Naive thymus-derived CD4-positive, alpha-beta T cell (primary cell): ENCODE data around the gene SRGAP1. TPM values are rescaled to one million over a fixed set of nuclear protein-coding genes. Genes with fewer than 3 reads are reported as not detected.
A peak's percentile ranks its signal among the peaks of the same experiment; 100 is the strongest.

Experiments
- ATAC-seq: fragments of 150-1000 bp; cut with Tn5 transposase; 2 replicates; pipeline ENCODE4 v1.10.0; 2021; ENCODE audit warnings: mild to moderate bottlenecking, moderate library complexity
- CTCF ChIA-PET: fragments of 350-600 bp; sonication (Branson Sonifier 250); formaldehyde crosslinking; loops from one replicate; lab custom pipeline; 2021; ENCODE audit warnings: antibody characterized with exemption; lab: Charles Lee
- POLR2A ChIA-PET: fragments of 350-600 bp; sonication (Branson Sonifier 250); formaldehyde crosslinking; loops from one replicate; lab custom pipeline; 2021; ENCODE audit warnings: antibody characterized with exemption, inconsistent platforms; lab: Charles Lee
- DNase-seq, 9 donors: peaks; one replicate each; pipeline versions ENCODE4 v3.0.0 to v3.0.0-alpha.2; 2020 to 2022; ENCODE audit warnings: mixed read lengths in 1 of 9
- H3K27ac ChIP-seq: one replicate; pipeline ENCODE4 v1.7.0; 2013; ENCODE audit warnings: mild to moderate bottlenecking, low read depth, low read length, moderate library complexity
- H3K27me3 ChIP-seq, 2 donors: one replicate each; pipeline ENCODE4 v1.7.0; 2013; ENCODE audit warnings: low read length in 2 of 2, mild to moderate bottlenecking in 2 of 2, moderate library complexity in 2 of 2; ENCODE audit not compliant: control insufficient read depth in 2 of 2, insufficient read depth in 2 of 2
- H3K36me3 ChIP-seq, 3 experiments: 1 replicate in 2 of 3; 2 replicates in 1 of 3; pipeline ENCODE4 v1.7.0; 2013; ENCODE audit warnings: low read length in 3 of 3, mild to moderate bottlenecking in 3 of 3, moderate library complexity in 1 of 3; ENCODE audit not compliant: insufficient read depth in 3 of 3, control insufficient read depth in 2 of 3
- H3K4me1 ChIP-seq, 2 donors: one replicate each; pipeline ENCODE4 v1.7.0; 2013; ENCODE audit warnings: low read length in 2 of 2, mild to moderate bottlenecking in 2 of 2, moderate library complexity in 1 of 2; ENCODE audit not compliant: control insufficient read depth in 2 of 2, insufficient read depth in 2 of 2
- H3K4me3 ChIP-seq: 2 replicates; pipeline ENCODE4 v1.7.0; 2013; ENCODE audit warnings: mild to moderate bottlenecking, low read length
- H3K9me3 ChIP-seq, 3 experiments: 1 replicate in 2 of 3; 2 replicates in 1 of 3; pipeline ENCODE4 v1.7.0; 2013; ENCODE audit warnings: low read length in 3 of 3; ENCODE audit not compliant: control insufficient read depth in 2 of 3
- H3K27ac Mint-ChIP-seq, 9 donors: one replicate each; pipeline ENCODE4 v1.8.0; 2020 to 2022; ENCODE audit warnings: mixed read lengths in 9 of 9, mild to moderate bottlenecking in 8 of 9, moderate library complexity in 5 of 9, inconsistent platforms in 2 of 9
- H3K27me3 Mint-ChIP-seq, 5 donors: one replicate each; pipeline ENCODE4 v1.8.0; 2021 to 2022; ENCODE audit warnings: mixed read lengths in 5 of 5, mild to moderate bottlenecking in 1 of 5
- H3K36me3 Mint-ChIP-seq, 5 donors: one replicate each; pipeline ENCODE4 v1.8.0; 2020 to 2022; ENCODE audit warnings: mixed read lengths in 5 of 5, mild to moderate bottlenecking in 3 of 5, inconsistent platforms in 1 of 5
- H3K4me1 Mint-ChIP-seq, 7 donors: one replicate each; pipeline ENCODE4 v1.8.0; 2020 to 2022; ENCODE audit warnings: mixed read lengths in 7 of 7, mild to moderate bottlenecking in 3 of 7, inconsistent platforms in 1 of 7
- H3K4me3 Mint-ChIP-seq, 10 donors: one replicate each; pipeline ENCODE4 v1.8.0; 2020 to 2022; ENCODE audit warnings: mild to moderate bottlenecking in 10 of 10, mixed read lengths in 10 of 10, moderate library complexity in 6 of 10, inconsistent platforms in 2 of 10
- H3K9me3 Mint-ChIP-seq, 11 donors: one replicate each; pipeline ENCODE4 v1.8.0; 2020 to 2022; ENCODE audit warnings: mixed read lengths in 11 of 11, mild to moderate bottlenecking in 4 of 11, inconsistent platforms in 1 of 11, moderate library complexity in 1 of 11
- intact Hi-C, 2 donors: fragments of 100-400 bp; cut with micrococcal nuclease; formaldehyde crosslinking; loops; one replicate each; pipeline ENCODE4 v1.15.1; 2023
- polyA plus RNA-seq, 2 donors: library from polyadenylated mRNA; unstranded; fragments of 300-500 nt; fragmentation: Illumina TruSeq; gene quantifications; one replicate each; pipeline ENCODE4 v1.2.3, GENCODE V29; 2021
- total RNA-seq, 6 experiments: library from RNA in 5 of 6; stranded (reverse) in 5 of 6; gene quantifications; 1 replicate in 5 of 6; 2 replicates in 1 of 6; pipeline ENCODE4 v1.2.3 and lab custom pipeline; 2021 to 2026

The SRGAP1 gene
- total and polyA plus RNA-seq, 7 experiments from 2014 or later = 0.01 to 0.47 (median 0.08) TPM

DNA sequence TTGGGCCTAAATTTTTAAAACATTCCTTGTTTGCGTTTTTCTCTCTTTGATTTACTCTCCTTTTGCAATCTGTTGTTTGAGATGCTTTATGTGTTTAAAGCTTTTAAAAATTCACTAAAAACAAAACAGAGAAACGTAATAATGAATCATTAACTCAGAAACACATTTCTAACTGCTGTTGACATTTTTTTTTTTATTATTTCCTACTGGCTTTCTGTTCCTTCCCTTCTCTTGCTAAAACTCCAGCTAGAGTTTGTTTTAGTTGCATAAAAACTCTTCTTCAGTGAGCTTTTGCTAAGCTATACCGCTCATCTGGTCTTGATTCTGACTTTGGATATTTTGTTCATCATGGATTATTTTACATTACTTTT, 29.0 kb upstream of the SRGAP1 start:
- intact Hi-C loops = no loop called here

DNA sequence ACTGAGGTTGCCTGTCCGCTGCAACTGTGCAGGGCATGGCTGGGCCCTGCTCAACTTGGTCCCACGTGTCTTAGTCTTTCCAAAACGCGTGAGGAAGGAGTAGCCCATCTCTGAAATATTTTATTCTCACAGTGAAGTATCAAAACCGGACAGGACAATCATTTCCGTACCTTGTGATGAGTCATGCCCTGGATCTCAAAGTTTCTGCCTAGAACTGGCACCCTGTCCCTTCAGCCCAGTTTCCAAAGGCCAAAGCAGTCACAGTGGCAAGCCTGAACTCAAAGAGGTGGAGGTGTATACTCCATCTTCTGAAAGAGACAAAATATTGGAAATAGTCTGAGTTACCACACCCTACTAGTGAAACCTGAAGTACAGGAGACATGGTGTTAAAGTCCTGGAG, 28.5 kb upstream of the SRGAP1 start:
- Histone ChIP-seq H3K36me3 (no peaks in the 10 kb centered on the region), H3K9me3 (no peaks in the 10 kb centered on the region), H3K27me3 (no peaks in the 10 kb centered on the region), H3K27ac (no peak overlapping the region), H3K4me1 (peaks cover 0 to 6% of the 10 kb centered on the region in 2 donors), H3K4me3 (no peak overlapping the region)
- intact Hi-C loops = no loop called here
- Mint-ChIP-seq H3K4me3 (peak overlapping the region in 1 of 10 donors; percentile 44), H3K4me1 (peaks cover 0 to 21% (median 8%) of the 10 kb centered on the region in 7 donors), H3K36me3 (peaks cover 0 to 18% (median 11%) of the 10 kb centered on the region in 5 donors), H3K27me3 (peaks cover 7 to 33% (median 26%) of the 10 kb centered on the region in 5 donors), H3K27ac (peak overlapping the region in 1 of 9 donors; percentile 56), H3K9me3 (peaks cover 0 to 21% (median 11%) of the 10 kb centered on the region in 11 donors)
- ChIA-PET CTCF (interaction anchor here (0.7 kb wide), 1 partner anchor 400 kb away, joined by 3 read pairs; no protein-coding TSS in a partner anchor), POLR2A (no interaction called here)
- no peak for ATAC-seq
- DNase-seq = no peak

More for the DNA sequence above, 29.0 kb upstream of the SRGAP1 start:
- no peak overlapping the region for H3K4me3 ChIP-seq
- CTCF ChIA-PET = no interaction called here
- H3K4me3 Mint-ChIP-seq = peak overlapping the region in 1 of 10 donors; percentile 44
- no peaks in the 10 kb centered on the region for H3K36me3 ChIP-seq
- H3K27me3 Mint-ChIP-seq = peaks cover 7 to 29% (median 25%) of the 10 kb centered on the region in 5 donors
- peaks cover 0 to 6% of the 10 kb centered on the region in 2 donors for H3K4me1 ChIP-seq
- peaks cover 0 to 21% (median 11%) of the 10 kb centered on the region in 11 donors for H3K9me3 Mint-ChIP-seq
- H3K27ac Mint-ChIP-seq = peak overlapping the region in 1 of 9 donors; percentile 40
- POLR2A ChIA-PET = no interaction called here
- no peaks in the 10 kb centered on the region for H3K27me3 ChIP-seq
- ATAC-seq (no peak), DNase-seq (no peak)
- H3K27ac ChIP-seq = no peak overlapping the region
- peaks cover 0 to 21% (median 8%) of the 10 kb centered on the region in 7 donors for H3K4me1 Mint-ChIP-seq
- H3K36me3 Mint-ChIP-seq = peaks cover 0 to 18% (median 11%) of the 10 kb centered on the region in 5 donors
- H3K9me3 ChIP-seq = no peaks in the 10 kb centered on the region

GRCh38 chr12:63820427-63820826, 24.1 kb upstream of the SRGAP1 start:
- Histone ChIP-seq H3K4me3 (no peak overlapping the region), H3K4me1 (peaks cover 0 to 1% of the 10 kb centered on the region in 2 donors), H3K27me3 (no peaks in the 10 kb centered on the region), H3K36me3 (no peaks in the 10 kb centered on the region), H3K27ac (no peak overlapping the region), H3K9me3 (no peaks in the 10 kb centered on the region)
- intact Hi-C loops = no loop called here
- no peak overlapping the region for H3K27ac Mint-ChIP-seq
- ChIA-PET CTCF (interaction anchor here (0.8 kb wide), 1 partner anchor 364 kb away, joined by 5 read pairs; no protein-coding TSS in a partner anchor), POLR2A (no interaction called here)
- ATAC-seq = no peak
- H3K4me3 Mint-ChIP-seq = no peak overlapping the region
- peaks cover 0 to 23% (median 11%) of the 10 kb centered on the region in 5 donors for H3K36me3 Mint-ChIP-seq
- H3K9me3 Mint-ChIP-seq = peaks cover 0 to 26% (median 11%) of the 10 kb centered on the region in 11 donors
- peaks cover 0 to 17% (median 7%) of the 10 kb centered on the region in 7 donors for H3K4me1 Mint-ChIP-seq
- DNase-seq = no peak
- H3K27me3 Mint-ChIP-seq = peaks cover 31 to 50% (median 45%) of the 10 kb centered on the region in 5 donors

DNA sequence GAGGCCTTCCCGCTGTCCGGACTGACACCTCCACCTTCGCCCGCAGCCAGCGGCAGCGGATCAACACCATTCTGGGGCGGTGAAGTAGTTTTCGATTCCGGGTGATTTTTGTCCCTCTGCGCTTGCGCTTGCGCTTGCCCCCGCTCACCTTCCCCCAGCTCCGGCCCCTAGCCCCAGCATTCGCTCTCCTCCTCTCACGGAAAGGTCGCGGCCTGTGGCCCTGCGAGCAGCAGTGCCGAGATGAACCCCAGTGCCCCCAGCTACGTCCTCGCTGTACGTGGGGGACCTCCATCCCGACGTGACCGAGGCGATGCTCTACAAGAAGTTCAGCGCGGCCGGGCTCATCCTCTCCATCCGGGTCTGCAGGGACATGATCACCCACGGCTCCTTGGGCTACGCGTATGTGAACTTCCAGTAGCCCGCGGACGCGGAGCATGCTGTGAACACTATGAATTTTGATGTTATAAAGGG, 22.7 kb upstream of the SRGAP1 start:
- Mint-ChIP-seq H3K36me3 (peaks cover 0 to 17% (median 11%) of the 10 kb centered on the region in 5 donors), H3K27ac (peak overlapping the region in 1 of 9 donors; percentile 78), H3K4me1 (peaks cover 0 to 8% (median 5%) of the 10 kb centered on the region in 7 donors), H3K4me3 (peak overlapping the region; percentile 27 to 87 (median 74)), H3K27me3 (peaks cover 31 to 48% (median 45%) of the 10 kb centered on the region in 5 donors), H3K9me3 (peaks cover 0 to 26% (median 10%) of the 10 kb centered on the region in 11 donors)
- DNase-seq (peak in 2 of 9 donors; percentile 7 to 27), ATAC-seq (peak; percentile 16)
- Histone ChIP-seq H3K4me3 (no peak overlapping the region), H3K36me3 (no peaks in the 10 kb centered on the region), H3K4me1 (no peaks in the 10 kb centered on the region), H3K27me3 (no peaks in the 10 kb centered on the region), H3K27ac (no peak overlapping the region), H3K9me3 (no peaks in the 10 kb centered on the region)
- intact Hi-C loops = no loop called here
- ChIA-PET POLR2A (no interaction called here), CTCF (no interaction called here)

DNA sequence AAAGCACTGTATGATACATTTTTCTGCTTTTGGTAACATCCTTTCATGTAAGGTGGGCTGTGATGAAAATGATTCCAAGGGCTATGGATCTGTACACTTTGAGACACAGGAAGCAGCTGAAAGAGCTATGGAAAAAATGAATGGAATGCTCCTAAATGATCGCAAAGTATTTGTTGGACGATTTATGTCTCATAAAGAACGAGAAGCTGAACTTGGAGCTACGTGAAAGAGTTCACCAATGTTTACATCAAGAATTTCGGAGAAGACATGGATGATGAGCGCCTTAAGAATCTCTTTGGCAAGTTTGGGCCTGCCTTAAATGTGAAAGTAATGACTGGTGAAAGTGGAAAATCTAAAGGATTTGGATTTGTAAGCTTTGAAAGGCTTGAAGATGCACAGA, 22.1 kb upstream of the SRGAP1 start:
- no peak for DNase-seq
- Histone ChIP-seq H3K27me3 (no peaks in the 10 kb centered on the region), H3K9me3 (no peaks in the 10 kb centered on the region), H3K4me3 (no peak overlapping the region), H3K36me3 (no peaks in the 10 kb centered on the region), H3K4me1 (no peaks in the 10 kb centered on the region), H3K27ac (no peak overlapping the region)
- intact Hi-C loops = no loop called here
- H3K9me3 Mint-ChIP-seq = peaks cover 0 to 26% (median 7%) of the 10 kb centered on the region in 11 donors
- H3K27me3 Mint-ChIP-seq = peaks cover 32 to 43% (median 43%) of the 10 kb centered on the region in 5 donors
- H3K36me3 Mint-ChIP-seq = peaks cover 0 to 13% (median 11%) of the 10 kb centered on the region in 5 donors
- H3K27ac Mint-ChIP-seq = no peak overlapping the region
- POLR2A ChIA-PET = no interaction called here
- H3K4me1 Mint-ChIP-seq = peaks cover 0 to 8% (median 5%) of the 10 kb centered on the region in 7 donors
- H3K4me3 Mint-ChIP-seq = peak overlapping the region in 3 of 10 donors; percentile 61 to 87 (median 77)
- ATAC-seq = no peak
- CTCF ChIA-PET = no interaction called here

GRCh38 chr12:63823040-63823439, 21.5 kb upstream of the SRGAP1 start:
- intact Hi-C loops = no loop called here
- no peak for DNase-seq
- Histone ChIP-seq H3K27me3 (no peaks in the 10 kb centered on the region), H3K27ac (no peak overlapping the region), H3K9me3 (no peaks in the 10 kb centered on the region), H3K4me3 (no peak overlapping the region), H3K4me1 (no peaks in the 10 kb centered on the region), H3K36me3 (no peaks in the 10 kb centered on the region)
- H3K9me3 Mint-ChIP-seq = peaks cover 0 to 26% (median 7%) of the 10 kb centered on the region in 11 donors
- H3K27ac Mint-ChIP-seq = no peak overlapping the region
- H3K4me3 Mint-ChIP-seq = no peak overlapping the region
- peaks cover 35 to 43% (median 41%) of the 10 kb centered on the region in 5 donors for H3K27me3 Mint-ChIP-seq
- POLR2A ChIA-PET = no interaction called here
- CTCF ChIA-PET = interaction anchor here (0.7 kb wide), 1 partner anchor 16 kb away, joined by 3 read pairs; no protein-coding TSS in a partner anchor
- ATAC-seq = no peak
- peaks cover 0 to 13% (median 11%) of the 10 kb centered on the region in 5 donors for H3K36me3 Mint-ChIP-seq
- peaks cover 0 to 8% (median 5%) of the 10 kb centered on the region in 7 donors for H3K4me1 Mint-ChIP-seq
